HEK293 (cell line): ENCODE data around the gene MCIDAS.

Source experiments
- BCL11B ChIP-seq: fragments of 450-650 bp; formaldehyde crosslinking; IDR thresholded peaks from 2 replicates; pipeline ENCODE4 v1.5.1; 2016; ENCODE audit warnings: low read depth, missing biosample characterization, missing genetic modification characterization
- GLI2 ChIP-seq: fragments of 450-650 bp; formaldehyde crosslinking; IDR thresholded peaks from 2 replicates; pipeline ENCODE4; 2017; ENCODE audit warnings: missing biosample characterization, missing genetic modification characterization, low read depth, borderline replicate concordance
- IKZF3 ChIP-seq: fragments of 450-650 bp; IDR thresholded peaks from 2 replicates; pipeline ENCODE4 v1.5.0; 2018; ENCODE audit warnings: missing biosample characterization, mild to moderate bottlenecking, missing genetic modification characterization, moderate library complexity
- KLF9 ChIP-seq: fragments of 450-650 bp; formaldehyde crosslinking; IDR thresholded peaks from 2 replicates; pipeline ENCODE4 v1.5.1; 2016; ENCODE audit warnings: missing biosample characterization, missing genetic modification characterization, low read depth
- TCF7L2 ChIP-seq: IDR thresholded peaks from 2 replicates; pipeline ENCODE4 v1.6.1; 2011; ENCODE audit warnings: low read depth, mild to moderate bottlenecking, inconsistent platforms, low read length, moderate library complexity, borderline replicate concordance
- ZBTB7A ChIP-seq: fragments of 450-650 bp; formaldehyde crosslinking; IDR thresholded peaks from 2 replicates; pipeline ENCODE4 v1.5.1; 2016; ENCODE audit warnings: low read depth, missing biosample characterization, missing genetic modification characterization
- ZFP41 ChIP-seq: fragments of 450-650 bp; formaldehyde crosslinking; IDR thresholded peaks from 2 replicates; pipeline ENCODE4 v1.5.1; 2016; ENCODE audit warnings: missing biosample characterization, missing genetic modification characterization, borderline replicate concordance
- ZNF221 ChIP-seq: fragments of 450-650 bp; formaldehyde crosslinking; IDR thresholded peaks from 2 replicates; pipeline ENCODE4 v1.5.1; 2017; ENCODE audit warnings: missing biosample characterization, missing genetic modification characterization, borderline replicate concordance
- ZNF302 ChIP-seq: fragments of 450-650 bp; formaldehyde crosslinking; IDR thresholded peaks from 2 replicates; pipeline ENCODE4 v1.5.1; 2016; ENCODE audit warnings: missing biosample characterization, missing genetic modification characterization, low read depth
- ZNF362 ChIP-seq: fragments of 450-650 bp; formaldehyde crosslinking; IDR thresholded peaks from 2 replicates; pipeline ENCODE4 v1.5.1; 2016; ENCODE audit warnings: missing biosample characterization, missing genetic modification characterization
- ZNF596 ChIP-seq: fragments of 450-650 bp; IDR thresholded peaks from 2 replicates; pipeline ENCODE4 v1.5.0; 2018; ENCODE audit warnings: missing biosample characterization, mild to moderate bottlenecking, missing genetic modification characterization, moderate library complexity
- ZNF623 ChIP-seq: fragments of 450-650 bp; formaldehyde crosslinking; IDR thresholded peaks from 2 replicates; pipeline ENCODE4 v1.5.1; 2016; ENCODE audit warnings: missing biosample characterization, missing genetic modification characterization
- ZNF626 ChIP-seq: fragments of 450-650 bp; sonication (Bioruptor Pico); formaldehyde crosslinking; IDR thresholded peaks from 2 replicates; pipeline ENCODE4 v1.5.1; 2018; ENCODE audit warnings: missing biosample characterization, missing genetic modification characterization, inconsistent platforms
- ZNF658 ChIP-seq: fragments of 450-650 bp; formaldehyde crosslinking; IDR thresholded peaks from 2 replicates; pipeline ENCODE4; 2016; ENCODE audit warnings: missing biosample characterization, missing genetic modification characterization
- ZNF670 ChIP-seq: fragments of 450-650 bp; formaldehyde crosslinking; IDR thresholded peaks from 2 replicates; pipeline ENCODE4 v1.5.1; 2016; ENCODE audit warnings: missing biosample characterization, missing genetic modification characterization, low read depth
- ZNF76 ChIP-seq: fragments of 450-650 bp; formaldehyde crosslinking; IDR thresholded peaks from 2 replicates; pipeline ENCODE4; 2016; ENCODE audit warnings: low read depth, missing biosample characterization, missing genetic modification characterization, borderline replicate concordance
- ZNF776 ChIP-seq: fragments of 450-650 bp; formaldehyde crosslinking; IDR thresholded peaks from 2 replicates; pipeline ENCODE4 v1.5.0; 2017; ENCODE audit warnings: missing biosample characterization, missing genetic modification characterization, borderline replicate concordance
- TF ChIP-seq, protein P1 (sequence below): fragments of 450-650 bp; formaldehyde crosslinking; IDR thresholded peaks from 2 replicates; pipeline ENCODE4 v1.5.1; 2016; ENCODE audit warnings: missing biosample characterization, missing genetic modification characterization, low read depth
- TF ChIP-seq, protein P2 (sequence below): fragments of 450-650 bp; formaldehyde crosslinking; IDR thresholded peaks from 2 replicates; pipeline ENCODE4; 2016; ENCODE audit warnings: missing biosample characterization, missing genetic modification characterization
- TF ChIP-seq, protein P3 (sequence below): fragments of 450-650 bp; formaldehyde crosslinking; IDR thresholded peaks from 2 replicates; pipeline ENCODE4 v1.5.1; 2016; ENCODE audit warnings: missing biosample characterization, missing genetic modification characterization
- TF ChIP-seq, protein P4 (sequence below): fragments of 450-650 bp; IDR thresholded peaks from 2 replicates; pipeline ENCODE4 v1.5.1; 2018; ENCODE audit warnings: missing biosample characterization, missing genetic modification characterization
- TF ChIP-seq, protein P5 (sequence below): fragments of 450-650 bp; formaldehyde crosslinking; IDR thresholded peaks from 2 replicates; pipeline ENCODE4 v1.5.1; 2017; ENCODE audit warnings: missing biosample characterization, missing genetic modification characterization
- TF ChIP-seq, protein P6 (sequence below): fragments of 450-650 bp; formaldehyde crosslinking; IDR thresholded peaks from 2 replicates; pipeline ENCODE4 v1.5.1; 2016; ENCODE audit warnings: missing biosample characterization, missing genetic modification characterization
- TF ChIP-seq, protein P7 (sequence below): fragments of 450-650 bp; formaldehyde crosslinking; IDR thresholded peaks from 2 replicates; pipeline ENCODE4 v1.5.1; 2016; ENCODE audit warnings: missing biosample characterization, missing genetic modification characterization

MCIDAS gene

DNA sequence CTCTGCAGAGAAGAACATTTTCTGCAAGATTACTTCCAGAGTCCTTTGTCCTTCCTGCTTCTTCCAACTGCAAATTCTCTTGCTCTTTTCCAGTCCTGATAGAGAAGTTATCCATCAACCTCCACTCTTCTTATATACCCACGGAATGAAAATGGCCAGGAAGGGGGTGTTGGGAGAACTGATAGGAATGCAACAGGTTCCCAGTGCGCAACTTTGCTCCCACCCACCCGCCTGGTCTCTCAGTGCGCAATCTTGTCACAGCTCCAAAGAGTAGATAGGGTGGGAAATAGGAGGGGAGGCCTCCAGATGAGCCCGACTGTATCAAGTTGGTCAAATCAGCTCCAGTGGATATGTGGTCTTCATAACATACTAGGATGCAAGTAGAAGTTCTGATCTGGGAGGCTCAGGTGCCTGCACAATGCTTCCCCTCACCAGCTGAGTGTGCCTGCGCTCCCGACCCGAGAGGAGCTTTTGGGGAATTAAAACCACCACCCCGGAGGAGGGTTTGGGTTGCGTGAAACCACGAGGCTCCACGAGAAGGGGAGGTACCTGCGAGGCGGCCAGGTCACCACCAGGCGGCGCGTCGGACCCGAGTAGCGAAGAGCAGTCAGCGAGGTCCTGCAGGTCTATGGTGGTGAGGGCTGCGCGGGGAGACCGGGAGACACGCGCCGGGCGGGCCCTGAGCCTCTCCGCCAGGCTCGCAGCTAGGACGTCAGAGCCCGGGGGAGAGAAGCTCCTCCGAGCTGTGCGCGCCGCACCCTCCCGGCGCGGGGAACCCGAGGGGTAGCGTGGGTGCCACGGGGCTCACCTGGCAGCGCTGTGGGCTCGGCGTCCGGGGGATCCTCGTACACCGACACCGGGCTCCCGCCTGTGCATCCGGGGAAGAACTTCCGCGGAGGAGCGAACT, 835 bp downstream of the MCIDAS start (continued):
- TF ChIP-seq, protein P1, sequence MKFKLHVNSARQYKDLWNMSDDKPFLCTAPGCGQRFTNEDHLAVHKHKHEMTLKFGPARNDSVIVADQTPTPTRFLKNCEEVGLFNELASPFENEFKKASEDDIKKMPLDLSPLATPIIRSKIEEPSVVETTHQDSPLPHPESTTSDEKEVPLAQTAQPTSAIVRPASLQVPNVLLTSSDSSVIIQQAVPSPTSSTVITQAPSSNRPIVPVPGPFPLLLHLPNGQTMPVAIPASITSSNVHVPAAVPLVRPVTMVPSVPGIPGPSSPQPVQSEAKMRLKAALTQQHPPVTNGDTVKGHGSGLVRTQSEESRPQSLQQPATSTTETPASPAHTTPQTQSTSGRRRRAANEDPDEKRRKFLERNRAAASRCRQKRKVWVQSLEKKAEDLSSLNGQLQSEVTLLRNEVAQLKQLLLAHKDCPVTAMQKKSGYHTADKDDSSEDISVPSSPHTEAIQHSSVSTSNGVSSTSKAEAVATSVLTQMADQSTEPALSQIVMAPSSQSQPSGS (tag by site-specific recombination), result no peak
- TF ChIP-seq ZNF626 (no peak), ZNF776 (no peak), ZNF221 (tag by site-specific recombination) (no peak), ZNF658 (tag by site-specific recombination) (no peak), ZNF623 (tag by site-specific recombination) (peak; percentile 44), KLF9 (no peak), ZNF596 (tag by site-specific recombination) (no peak), TCF7L2 (no peak), BCL11B (peak; percentile 77), ZFP41 (tag by site-specific recombination) (no peak), ZNF670 (tag by site-specific recombination) (no peak), ZNF362 (tag by site-specific recombination) (no peak; the same call in 1 of the 2 replicates), ZNF302 (no peak), IKZF3 (tag by site-specific recombination) (no peak), ZBTB7A (tag by site-specific recombination) (0 out of 2 replicates have a peak, but pooled peaks have one; percentile 10), ZNF76 (tag by site-specific recombination) (0 out of 2 replicates have a peak, but pooled peaks have one; percentile 46), GLI2 (tag by site-specific recombination) (no peak)
- TF ChIP-seq, protein P2, sequence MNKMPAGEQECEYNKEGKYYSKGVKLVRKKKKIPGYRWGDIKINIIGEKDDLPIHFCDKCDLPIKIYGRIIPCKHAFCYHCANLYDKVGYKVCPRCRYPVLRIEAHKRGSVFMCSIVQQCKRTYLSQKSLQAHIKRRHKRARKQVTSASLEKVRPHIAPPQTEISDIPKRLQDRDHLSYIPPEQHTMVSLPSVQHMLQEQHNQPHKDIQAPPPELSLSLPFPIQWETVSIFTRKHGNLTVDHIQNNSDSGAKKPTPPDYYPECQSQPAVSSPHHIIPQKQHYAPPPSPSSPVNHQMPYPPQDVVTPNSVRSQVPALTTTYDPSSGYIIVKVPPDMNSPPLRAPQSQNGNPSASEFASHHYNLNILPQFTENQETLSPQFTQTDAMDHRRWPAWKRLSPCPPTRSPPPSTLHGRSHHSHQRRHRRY, result no peak
- TF ChIP-seq, protein P3, sequence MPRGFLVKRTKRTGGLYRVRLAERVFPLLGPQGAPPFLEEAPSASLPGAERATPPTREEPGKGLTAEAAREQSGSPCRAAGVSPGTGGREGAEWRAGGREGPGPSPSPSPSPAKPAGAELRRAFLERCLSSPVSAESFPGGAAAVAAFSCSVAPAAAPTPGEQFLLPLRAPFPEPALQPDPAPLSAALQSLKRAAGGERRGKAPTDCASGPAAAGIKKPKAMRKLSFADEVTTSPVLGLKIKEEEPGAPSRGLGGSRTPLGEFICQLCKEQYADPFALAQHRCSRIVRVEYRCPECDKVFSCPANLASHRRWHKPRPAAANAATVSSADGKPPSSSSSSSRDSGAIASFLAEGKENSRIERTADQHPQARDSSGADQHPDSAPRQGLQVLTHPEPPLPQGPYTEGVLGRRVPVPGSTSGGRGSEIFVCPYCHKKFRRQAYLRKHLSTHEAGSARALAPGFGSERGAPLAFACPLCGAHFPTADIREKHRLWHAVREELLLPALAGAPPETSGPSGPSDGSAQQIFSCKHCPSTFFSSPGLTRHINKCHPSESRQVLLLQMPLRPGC (tag by site-specific recombination), result peak; percentile 59; the same call in 1 of the 2 replicates
- TF ChIP-seq, protein P4, sequence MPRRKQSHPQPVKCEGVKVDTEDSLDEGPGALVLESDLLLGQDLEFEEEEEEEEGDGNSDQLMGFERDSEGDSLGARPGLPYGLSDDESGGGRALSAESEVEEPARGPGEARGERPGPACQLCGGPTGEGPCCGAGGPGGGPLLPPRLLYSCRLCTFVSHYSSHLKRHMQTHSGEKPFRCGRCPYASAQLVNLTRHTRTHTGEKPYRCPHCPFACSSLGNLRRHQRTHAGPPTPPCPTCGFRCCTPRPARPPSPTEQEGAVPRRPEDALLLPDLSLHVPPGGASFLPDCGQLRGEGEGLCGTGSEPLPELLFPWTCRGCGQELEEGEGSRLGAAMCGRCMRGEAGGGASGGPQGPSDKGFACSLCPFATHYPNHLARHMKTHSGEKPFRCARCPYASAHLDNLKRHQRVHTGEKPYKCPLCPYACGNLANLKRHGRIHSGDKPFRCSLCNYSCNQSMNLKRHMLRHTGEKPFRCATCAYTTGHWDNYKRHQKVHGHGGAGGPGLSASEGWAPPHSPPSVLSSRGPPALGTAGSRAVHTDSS (tag by site-specific recombination), result no peak
- TF ChIP-seq, protein P5, sequence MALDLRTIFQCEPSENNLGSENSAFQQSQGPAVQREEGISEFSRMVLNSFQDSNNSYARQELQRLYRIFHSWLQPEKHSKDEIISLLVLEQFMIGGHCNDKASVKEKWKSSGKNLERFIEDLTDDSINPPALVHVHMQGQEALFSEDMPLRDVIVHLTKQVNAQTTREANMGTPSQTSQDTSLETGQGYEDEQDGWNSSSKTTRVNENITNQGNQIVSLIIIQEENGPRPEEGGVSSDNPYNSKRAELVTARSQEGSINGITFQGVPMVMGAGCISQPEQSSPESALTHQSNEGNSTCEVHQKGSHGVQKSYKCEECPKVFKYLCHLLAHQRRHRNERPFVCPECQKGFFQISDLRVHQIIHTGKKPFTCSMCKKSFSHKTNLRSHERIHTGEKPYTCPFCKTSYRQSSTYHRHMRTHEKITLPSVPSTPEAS (tag by site-specific recombination), result peak; percentile 11; the same call in 1 of the 2 replicates
- TF ChIP-seq, protein P6, sequence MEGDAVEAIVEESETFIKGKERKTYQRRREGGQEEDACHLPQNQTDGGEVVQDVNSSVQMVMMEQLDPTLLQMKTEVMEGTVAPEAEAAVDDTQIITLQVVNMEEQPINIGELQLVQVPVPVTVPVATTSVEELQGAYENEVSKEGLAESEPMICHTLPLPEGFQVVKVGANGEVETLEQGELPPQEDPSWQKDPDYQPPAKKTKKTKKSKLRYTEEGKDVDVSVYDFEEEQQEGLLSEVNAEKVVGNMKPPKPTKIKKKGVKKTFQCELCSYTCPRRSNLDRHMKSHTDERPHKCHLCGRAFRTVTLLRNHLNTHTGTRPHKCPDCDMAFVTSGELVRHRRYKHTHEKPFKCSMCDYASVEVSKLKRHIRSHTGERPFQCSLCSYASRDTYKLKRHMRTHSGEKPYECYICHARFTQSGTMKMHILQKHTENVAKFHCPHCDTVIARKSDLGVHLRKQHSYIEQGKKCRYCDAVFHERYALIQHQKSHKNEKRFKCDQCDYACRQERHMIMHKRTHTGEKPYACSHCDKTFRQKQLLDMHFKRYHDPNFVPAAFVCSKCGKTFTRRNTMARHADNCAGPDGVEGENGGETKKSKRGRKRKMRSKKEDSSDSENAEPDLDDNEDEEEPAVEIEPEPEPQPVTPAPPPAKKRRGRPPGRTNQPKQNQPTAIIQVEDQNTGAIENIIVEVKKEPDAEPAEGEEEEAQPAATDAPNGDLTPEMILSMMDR (tag by site-specific recombination), result peak; percentile 95
- TF ChIP-seq, protein P7, sequence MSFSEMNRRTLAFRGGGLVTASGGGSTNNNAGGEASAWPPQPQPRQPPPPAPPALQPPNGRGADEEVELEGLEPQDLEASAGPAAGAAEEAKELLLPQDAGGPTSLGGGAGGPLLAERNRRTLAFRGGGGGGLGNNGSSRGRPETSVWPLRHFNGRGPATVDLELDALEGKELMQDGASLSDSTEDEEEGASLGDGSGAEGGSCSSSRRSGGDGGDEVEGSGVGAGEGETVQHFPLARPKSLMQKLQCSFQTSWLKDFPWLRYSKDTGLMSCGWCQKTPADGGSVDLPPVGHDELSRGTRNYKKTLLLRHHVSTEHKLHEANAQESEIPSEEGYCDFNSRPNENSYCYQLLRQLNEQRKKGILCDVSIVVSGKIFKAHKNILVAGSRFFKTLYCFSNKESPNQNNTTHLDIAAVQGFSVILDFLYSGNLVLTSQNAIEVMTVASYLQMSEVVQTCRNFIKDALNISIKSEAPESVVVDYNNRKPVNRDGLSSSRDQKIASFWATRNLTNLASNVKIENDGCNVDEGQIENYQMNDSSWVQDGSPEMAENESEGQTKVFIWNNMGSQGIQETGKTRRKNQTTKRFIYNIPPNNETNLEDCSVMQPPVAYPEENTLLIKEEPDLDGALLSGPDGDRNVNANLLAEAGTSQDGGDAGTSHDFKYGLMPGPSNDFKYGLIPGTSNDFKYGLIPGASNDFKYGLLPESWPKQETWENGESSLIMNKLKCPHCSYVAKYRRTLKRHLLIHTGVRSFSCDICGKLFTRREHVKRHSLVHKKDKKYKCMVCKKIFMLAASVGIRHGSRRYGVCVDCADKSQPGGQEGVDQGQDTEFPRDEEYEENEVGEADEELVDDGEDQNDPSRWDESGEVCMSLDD (tag by site-specific recombination), result peak; percentile 75; the same call in 1 of the 2 replicates
